GM19468 (cell line): ENCODE data around the gene PRRC2B.

Experiments
- ATAC-seq: cut with Tn5 transposase; IDR thresholded peaks from one replicate; pipeline ENCODE4 v1.9.1; 2021; ENCODE audit warnings: mild to moderate bottlenecking, moderate library complexity, moderate number of reproducible peaks; ENCODE audit not compliant: unreplicated experiment; ENCODE audit errors: extremely low read depth

Gene PRRC2B

DNA sequence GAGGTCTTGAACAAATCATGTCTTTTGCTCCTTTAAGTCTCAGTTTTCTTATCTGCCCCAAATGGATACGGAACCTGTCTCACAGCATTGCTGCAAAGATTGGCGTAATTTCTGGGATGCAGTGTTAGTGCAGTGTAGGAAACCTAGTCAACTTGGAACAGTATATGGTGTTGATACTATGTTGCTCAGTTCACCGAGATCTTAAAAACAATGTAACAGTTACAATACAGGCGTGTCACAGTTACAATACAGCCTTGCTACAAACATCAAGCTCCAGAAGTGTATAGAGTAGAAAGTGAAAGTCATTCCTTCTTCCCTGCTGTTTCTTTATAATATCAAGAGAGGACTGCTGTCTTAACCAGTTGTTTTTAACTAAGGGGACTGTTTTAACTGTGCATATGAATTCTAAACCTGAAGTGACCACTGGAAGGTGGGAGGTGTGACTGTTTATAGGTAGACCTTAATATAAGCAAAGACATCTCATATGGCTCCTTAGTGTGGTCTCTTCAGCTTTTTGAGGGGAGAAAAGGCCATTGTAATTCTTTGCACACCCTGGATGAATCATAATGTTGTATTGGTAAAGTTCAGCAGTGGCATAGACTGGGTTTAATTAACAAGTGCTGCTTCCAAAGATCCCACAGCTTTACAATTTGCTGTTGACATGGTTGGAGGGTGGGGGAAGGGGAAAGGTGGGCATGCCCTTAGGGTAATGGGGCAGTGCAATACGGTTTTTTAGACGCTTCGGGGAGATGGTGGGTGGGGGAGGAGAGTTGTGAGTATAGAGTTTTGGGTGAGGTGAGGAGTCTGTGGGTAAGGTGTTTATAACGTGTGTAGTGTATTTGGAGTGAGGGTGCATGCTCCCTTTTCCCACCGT lies 12.9 kb downstream of the PRRC2B start:
- ATAC-seq = no peak

DNA sequence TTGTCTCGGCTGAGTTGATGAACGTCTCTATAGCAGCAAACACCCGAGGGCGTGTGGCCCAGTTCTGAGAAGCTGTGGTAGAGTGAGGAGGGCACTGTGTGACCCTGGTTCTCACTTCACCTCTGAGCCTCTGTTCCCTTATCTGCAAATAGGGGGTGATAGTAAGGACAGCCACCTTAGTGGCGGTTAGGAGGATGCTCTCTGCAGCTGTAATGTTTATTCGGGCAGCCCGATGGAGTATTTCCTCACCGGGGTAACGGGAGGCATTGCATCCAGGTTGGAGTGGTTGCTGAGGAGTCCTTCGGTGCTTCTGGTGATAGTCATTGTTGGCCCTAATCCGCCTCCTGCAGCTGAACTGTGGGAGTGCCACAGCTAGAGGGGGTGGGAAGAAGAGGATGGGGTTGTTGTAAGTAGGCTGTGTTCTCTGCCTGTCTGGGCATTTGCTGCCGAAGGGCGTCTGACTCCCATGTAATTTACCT lies 13.9 kb downstream of the PRRC2B start:
- ATAC-seq = no peak

DNA sequence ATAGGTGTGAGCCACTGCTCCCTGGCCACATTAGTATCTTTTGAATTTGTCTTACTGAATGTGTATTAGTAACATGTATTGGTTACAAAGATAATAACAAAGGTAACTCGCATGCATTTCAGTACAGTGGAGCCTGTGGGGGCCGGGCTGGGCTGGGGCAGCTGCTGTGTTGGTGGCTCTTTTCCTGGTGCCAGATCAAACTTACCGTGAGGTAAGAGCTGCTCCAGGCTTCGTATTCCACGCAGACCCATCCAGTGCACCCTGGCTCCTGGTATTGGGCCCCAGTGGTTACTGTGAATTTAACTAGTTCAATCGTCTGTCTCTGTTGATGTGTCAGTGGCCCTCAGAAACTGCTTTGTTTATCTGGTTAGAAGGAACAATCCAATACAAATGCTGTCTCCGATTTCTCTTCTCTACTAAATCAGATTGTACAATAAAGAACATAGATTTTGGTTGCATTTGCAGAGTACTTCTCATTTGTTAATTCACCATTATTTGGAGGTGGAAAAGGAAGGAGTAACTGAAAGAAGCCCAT lies 15.6 kb downstream of the PRRC2B start:
- no peak for ATAC-seq

DNA sequence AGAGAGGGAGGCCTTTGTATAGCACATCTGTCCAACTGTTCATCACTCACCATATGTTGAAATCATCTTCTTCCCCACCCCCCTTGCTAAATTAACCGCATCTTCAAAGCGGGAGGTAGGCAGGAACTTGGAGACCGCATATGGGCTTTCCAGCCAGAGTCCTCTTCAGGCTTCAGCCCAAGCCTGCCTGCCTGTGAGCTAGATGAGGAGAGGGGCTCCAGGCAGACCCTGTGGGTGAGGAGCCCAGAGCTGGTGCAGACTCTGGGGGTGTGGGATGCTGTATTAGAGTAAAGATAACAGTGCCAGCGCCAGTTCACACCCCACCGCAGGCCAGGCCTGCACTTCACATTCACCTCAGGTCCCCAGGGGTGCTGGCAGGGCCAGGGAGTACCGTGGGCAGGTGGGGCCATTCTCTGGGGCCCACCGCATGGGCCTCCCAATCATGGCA lies 16.2 kb downstream of the PRRC2B start:
- no peak for ATAC-seq

DNA sequence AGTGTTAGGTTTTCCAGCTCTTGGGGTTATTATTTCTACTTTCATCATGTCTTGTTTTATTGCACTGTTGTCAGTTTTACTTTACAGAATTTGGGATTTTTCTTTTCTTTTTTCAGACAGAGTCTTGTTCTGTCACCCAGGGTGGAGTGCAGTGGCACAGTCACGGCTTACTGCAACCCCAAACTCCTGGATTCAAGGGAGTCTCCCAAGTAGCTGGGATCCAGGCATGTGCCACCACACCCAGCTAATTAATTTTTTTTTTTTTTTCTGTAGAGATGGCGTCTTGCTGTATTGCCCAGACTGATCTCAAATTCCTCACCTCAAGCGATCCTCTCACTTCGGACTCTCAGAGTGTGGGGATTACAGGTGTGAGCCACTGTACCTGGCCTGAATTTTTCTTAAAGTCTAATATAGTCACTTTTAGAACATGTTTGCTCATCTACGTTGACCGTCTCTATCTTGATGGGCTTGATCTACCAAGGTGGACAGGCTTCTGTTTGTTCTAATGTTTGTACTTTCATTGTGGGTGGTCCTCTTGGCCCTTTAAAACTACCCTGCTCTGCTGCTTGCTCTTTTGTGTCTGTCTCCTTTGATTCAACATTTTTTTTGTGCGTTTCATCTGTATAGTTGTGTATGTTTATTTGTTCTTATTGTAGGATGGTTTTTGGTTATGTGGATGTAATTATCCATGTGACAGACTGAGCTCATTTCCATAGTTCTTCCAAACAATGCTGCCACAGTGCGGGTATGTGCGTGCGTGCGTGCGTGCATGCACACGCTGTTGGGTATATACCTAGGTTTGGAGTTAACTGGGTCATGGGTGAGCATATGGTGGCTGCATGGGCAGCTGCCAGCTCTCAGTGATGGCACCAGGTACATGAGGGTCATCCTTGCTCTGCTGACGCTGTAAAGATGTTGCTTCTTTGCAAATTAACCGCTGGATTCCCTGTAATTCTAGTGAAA lies 18.1 kb downstream of the PRRC2B start:
- ATAC-seq = no peak

DNA sequence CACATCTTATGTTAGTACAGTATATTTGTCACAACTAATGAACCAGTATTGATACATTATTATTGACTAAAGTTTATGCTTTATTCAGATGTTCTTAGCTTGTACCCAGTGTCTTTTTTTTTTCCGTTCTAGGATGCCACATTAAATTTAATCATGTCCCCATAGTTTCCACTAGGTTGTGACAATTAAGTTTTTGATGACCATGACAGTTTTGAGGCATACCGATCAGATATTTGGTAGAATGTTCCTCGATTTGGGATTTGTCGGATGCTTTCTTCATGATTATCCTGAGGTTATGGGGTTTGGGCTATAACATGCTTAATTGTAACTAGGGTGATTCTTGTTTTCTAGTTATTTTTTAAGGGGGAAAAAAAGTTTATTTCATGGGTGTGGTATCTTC lies 22.6 kb downstream of the PRRC2B start:
- no peak for ATAC-seq

DNA sequence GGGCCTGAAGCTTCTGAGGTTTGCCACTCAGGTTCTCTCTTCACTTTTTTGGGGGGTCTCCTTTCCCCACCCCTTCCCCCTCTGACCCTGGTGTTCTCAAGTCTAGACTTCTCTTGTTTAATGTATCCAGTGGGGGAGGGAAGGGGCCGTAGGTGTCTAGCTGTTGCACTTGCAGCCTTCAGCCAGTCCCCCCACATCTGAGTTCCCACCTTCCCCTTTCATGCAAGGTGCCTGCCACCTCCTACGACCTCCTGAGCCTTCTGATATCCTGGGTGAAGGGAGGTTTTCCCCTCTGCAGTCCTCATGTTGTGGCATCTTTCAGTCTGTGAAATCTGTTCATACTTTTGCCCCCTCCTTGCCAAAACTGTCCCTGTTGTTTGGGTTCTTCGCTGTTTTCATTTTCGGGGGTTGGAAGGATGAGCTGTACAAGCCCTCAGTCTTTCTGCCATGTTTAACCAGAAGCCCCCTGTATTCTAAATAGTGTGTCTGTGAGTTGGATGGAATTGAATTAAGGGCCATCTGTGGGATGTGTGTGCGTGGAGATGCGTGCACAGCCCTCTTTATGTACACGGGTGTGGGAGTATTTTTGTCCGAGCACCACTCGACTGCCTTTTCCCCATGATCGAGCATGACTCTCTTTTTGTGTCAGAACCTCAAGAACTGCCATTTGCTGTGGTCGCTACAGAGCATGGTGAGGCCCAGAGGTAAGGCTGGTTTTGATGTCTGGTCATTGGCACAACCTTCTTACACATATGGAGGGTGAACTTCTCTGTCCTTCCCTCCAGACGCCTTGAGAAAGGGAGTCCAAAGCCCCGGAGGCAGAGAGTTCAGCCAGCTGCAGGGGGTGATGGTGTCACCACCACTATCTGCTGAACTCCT lies 23.6 kb downstream of the PRRC2B start:
- ATAC-seq = no peak

DNA sequence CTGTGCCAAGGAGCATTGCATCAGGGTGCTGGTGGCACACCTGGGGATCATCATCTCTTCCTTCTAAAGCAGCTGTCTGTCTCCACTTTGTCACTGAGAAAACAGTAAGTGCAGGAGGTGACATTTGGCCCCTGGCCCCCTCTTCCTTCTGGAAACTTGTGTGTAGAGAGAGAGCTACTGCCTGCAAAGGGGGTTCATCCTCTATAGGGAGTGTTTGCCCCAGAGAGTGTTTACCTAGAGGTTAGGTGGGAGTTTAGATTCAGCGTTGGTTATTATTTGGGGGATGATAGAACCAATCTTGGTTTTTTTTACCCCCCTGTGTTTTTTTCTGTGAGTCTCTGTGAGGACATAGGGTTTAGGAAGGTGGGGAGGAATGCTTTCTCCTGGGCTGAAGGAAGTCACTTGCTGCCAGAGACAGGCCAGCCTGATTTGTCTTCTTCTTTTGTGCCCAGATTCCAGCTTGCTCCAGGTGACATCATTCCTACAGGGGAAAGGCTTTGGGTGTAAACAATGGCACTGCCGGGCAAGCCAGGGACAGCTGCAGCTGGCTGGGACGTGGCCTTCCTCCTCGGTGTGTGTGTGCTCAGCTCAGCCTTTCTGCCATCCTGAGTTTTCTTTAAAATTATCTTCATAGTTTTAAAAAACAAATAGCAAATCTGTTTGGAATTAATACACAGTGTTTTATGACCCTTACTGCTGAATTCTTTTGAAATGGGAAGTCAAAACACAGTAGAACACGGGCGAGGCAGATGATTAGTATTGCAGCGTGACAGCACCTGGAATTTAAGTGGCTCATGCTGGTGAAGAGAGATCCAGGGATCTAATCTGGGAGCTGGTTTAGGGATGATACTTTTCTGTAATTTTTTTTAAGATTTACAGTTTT lies 24.5 kb downstream of the PRRC2B start:
- no peak for ATAC-seq

DNA sequence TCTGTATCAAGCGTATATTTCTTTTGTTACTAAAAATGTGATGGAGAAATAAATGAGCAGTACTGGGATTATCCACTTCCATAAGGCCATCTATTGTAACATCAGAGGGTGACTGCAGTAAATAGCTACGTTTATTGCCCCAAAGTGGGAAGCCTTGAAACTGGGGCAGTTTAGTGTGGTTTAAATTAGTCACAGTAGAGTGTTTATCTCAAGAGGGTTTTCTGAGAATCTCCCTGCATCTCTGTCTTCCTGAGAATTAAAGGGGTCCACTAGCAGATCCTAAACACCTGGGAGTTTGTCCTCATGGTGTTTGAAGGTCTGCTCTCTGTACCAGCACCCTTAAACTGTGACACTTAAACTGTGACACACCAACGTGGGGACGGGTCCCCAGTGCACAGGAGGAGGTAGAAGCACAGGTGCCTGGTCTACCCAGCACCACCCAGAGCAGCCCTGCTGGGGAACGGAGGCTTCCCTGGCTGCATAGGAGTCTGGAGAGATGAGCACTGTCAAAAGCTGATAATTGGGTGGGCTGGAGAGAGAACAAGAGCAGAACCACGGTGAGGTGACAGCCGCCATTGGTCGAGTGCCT lies 25.2 kb downstream of the PRRC2B start:
- no peak for ATAC-seq

DNA sequence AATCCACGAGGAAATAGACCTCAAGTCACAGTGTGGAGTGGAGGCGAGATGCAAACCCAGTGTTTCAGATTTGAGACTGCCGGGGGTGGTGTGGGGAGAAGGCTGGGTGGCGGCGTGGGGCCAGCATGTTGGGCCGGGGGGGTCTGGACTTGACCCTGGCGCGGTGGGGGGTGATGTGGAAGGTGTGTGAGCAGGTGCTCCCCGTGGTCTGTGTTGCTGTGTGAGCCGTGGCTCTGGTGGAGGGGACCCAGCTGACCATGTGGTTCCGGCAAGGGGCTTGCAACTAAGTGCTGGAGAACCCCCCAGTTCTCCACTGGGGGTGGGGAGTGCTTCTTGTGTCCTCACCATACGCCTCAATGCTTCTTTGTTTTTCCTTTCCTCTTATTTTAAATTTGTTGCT lies 25.8 kb downstream of the PRRC2B start:
- no peak for ATAC-seq

DNA sequence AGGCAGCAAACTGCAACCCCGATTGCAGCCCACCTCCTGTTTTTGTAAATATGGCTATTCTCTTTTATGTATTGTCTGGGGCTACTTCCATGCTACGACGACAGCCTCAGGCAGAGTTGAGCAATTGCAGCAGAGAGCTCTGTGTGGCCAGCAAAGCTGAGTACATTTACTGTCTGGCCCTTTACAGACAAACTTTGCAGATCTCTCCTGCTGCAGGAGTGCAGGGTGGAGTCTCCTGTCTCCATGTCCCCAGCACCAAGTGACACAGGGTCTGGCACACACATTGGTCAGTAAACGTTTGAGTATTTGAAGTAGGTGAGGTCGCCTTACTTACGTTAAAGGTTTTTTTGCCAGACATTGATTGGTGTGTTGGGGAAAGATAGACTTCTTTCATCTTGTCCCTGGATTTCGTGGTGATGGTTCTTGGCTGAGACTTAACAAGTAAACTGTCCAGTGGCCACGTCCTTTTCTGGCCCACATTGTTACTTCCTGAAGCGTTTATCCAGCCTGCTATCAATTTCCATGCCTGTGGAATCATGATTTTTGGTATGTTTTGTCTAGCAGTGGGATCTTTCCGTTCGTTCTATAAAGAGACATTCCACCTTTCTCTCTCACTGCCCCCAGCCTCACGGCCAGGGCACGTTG lies 27.2 kb downstream of the PRRC2B start:
- no peak for ATAC-seq

DNA sequence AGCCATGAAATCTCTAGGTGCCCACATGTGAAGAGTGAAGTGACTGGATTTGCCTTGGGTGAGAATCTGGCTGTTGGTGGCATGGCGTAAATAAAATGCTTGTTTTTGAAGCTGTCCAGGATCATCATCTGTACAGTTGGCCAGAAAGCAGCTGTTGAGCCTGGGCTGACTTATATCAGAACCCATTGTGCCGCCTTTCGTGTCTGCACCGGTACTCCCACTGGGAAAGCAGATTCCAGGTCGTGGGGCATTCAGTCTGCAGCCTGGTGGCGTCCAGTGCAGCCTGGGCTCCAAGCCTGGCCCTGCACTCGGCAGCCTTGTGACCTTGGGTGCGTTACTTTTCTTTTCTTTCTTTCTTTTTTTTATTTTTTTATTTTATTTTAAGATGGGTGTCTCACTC lies 27.8 kb downstream of the PRRC2B start:
- no peak for ATAC-seq

DNA sequence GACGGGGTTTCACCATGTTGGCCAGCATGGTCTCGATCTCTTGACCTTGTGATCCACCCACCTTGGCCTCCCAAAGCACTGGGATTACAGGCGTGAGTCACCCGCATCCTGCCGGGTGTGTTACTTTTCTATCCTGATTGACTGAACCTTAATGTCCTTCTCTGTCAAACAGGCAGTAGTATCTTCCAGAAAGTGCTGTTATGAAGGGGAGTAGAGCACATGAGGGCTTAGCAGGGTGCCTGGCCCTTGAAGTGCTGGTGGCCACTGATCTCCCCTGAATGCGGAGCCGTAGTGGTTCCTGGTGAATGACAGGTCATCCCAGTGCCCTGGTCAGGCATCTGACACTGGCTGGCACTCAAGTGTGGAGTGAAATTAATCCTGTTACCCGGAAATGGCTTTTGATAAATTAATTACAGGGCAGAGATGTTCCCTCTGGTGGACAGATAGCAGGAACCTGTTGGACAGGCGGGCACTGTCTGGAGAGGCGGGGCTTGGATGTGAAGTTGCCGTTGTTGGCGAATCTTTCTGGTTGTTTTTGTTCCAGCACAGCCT lies 28.4 kb downstream of the PRRC2B start:
- ATAC-seq = no peak

DNA sequence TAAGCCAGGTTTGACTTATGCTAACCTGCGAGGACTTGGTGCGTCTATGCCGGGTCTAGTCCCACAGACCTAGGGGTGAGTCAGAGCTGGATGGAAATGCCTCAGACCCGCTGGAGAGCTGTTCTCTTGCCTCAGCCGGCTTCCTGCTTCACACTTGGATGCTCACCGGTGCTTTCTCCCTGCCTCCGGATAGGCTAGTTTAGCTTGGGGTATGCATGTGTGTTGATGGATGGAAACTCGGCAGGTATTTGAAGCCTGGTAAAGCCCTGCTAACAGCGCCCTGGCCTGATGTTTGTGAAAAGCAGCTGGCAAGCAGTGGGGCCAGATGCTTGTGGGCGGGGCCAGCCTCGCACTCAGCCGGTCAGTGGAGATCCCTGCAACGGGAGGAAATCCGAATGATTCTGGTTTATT lies 29.3 kb downstream of the PRRC2B start:
- no peak for ATAC-seq

DNA sequence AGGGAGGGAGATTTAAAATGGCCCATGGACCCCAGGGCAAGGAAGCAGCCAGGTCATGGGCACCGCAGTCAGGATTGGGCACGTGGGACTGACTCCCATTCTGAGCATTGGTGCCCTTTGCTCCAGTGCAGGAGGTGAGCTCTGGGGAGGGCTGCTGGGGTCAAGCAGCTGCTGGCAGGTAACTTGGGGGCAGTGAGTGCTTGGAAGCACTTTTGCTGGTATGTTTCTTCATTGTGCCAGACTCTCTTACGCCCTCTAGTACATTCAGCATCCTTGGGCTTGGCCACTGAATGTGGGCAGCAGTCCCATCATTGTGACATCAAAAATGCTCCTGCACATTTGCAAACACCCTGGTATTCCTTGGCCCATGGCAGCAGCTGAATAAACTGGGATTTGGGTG lies 32.7 kb downstream of the PRRC2B start:
- no peak for ATAC-seq

DNA sequence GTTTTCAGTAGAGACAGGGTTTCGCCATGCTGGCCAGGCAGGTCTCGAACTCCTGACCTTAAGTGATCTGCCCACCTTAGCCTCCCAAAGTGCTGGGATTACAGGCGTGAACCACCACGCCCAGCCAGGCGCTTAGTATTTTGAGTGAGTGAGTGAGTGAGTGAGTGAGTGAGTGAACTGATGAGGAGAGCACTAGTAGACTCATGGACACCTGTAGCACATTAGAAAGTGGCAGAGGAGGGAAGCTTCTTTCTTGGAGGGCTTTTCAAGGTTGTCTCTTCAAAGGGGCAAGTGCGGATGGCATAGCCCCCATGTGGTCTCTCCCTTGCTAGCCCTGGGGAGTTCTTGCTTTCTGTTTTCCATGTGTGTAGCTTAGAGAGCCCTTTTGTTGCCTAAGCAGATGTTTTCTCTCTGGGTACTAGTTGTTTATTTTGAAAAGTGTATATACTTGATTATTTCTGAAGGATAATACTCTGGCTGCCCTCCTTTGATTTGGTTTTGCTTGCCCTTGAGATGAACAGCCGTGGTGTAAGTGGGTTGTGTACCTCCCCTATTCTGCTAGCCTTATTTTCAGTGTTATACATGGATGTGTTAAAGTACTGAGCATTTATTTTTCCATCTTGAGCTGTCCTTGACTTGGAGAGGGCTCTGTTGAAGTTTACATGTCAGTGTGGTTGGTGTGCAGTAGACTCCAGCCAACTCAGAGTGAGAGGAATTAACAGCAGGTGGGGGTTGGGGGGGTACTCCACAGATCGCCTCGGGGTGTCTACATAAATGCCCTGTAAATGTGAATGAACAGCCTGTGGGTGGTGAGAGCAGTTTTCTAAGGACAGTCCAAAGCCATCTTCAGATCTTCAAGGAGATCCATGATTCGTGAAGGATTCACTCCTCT lies 35.5 kb downstream of the PRRC2B start:
- ATAC-seq = no peak

DNA sequence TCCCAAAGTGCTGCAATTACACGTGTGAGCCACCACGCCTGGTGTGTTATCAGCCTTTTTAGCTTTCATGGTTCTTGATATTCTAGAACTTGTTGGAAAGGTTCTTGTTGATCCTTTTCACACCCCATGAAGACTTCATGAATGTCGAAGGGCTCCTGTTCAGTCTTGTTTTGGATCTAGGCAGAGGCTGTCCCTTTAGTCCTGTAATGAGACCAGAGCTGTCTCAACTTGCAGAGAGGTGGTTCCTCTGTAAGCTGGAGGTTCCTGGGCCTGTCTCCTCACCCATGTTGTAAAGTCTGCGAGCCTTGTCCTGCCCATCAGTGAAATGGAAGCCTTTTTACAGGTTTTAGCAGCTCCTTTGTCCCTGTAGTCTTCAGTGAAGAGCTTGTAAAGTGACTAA lies 38.2 kb downstream of the PRRC2B start:
- ATAC-seq = no peak
